HEK293 (cell line): ENCODE measurements around the gene JHY.

ENCODE experiments used
- CTCF ChIA-PET: fragments of 350-600 bp; formaldehyde crosslinking; extraction: SDS; loops from one replicate; lab custom pipeline; 2021; ENCODE audit warnings: antibody characterized with exemption; lab: Yijun Ruan, JAX
- POLR2A ChIA-PET: fragments of 300-600 bp; formaldehyde crosslinking; extraction: SDS; loops from one replicate; lab custom pipeline; 2020; ENCODE audit warnings: antibody characterized with exemption, inconsistent platforms; lab: Yijun Ruan, JAX
- H3K27ac ChIP-seq: fragments of 200-500 bp; sonication (Bioruptor generic); 2 replicates; pipeline ENCODE4 v1.5.1; 2014; ENCODE audit warnings: low read depth, low read length, control low read depth, inconsistent platforms; ENCODE audit errors: extremely low read depth
- H3K36me3 ChIP-seq, 2 experiments: fragments of 200-500 bp in 1 of 2; sonication (Bioruptor generic) in 1 of 2; 1 replicate in 1 of 2; 2 replicates in 1 of 2; pipeline ENCODE4 v1.5.1; 2014 to 2017; ENCODE audit warnings: inconsistent platforms in 2 of 2, low read length in 2 of 2; ENCODE audit not compliant: control insufficient read depth in 2 of 2, insufficient read depth in 1 of 2
- H3K4me1 ChIP-seq: fragments of 200-500 bp; sonication (Bioruptor generic); 2 replicates; pipeline ENCODE4 v1.5.1; 2014; ENCODE audit warnings: mild to moderate bottlenecking, low read length, inconsistent platforms; ENCODE audit not compliant: control insufficient read depth, insufficient read depth
- H3K4me3 ChIP-seq: 2 replicates; pipeline ENCODE4 v1.5.1; 2011; ENCODE audit warnings: low read depth, mild to moderate bottlenecking, control low read depth, low read length, moderate library complexity
- H3K9me3 ChIP-seq: fragments of 200-500 bp; sonication (Bioruptor generic); 2 replicates; pipeline ENCODE4 v1.5.1; 2014; ENCODE audit warnings: low read depth, low read length, inconsistent platforms; ENCODE audit not compliant: control insufficient read depth, insufficient read depth
- BCL6B ChIP-seq: fragments of 450-650 bp; formaldehyde crosslinking; IDR thresholded peaks from 2 replicates; pipeline ENCODE4 v1.5.1; 2017; ENCODE audit warnings: missing biosample characterization, missing genetic modification characterization
- HOXD13 ChIP-seq: sonication (generic); formaldehyde crosslinking; IDR thresholded peaks from 2 replicates; pipeline ENCODE4 v1.8.0; 2022; ENCODE audit warnings: missing genetic modification reagents, borderline replicate concordance
- IKZF3 ChIP-seq: fragments of 450-650 bp; IDR thresholded peaks from 2 replicates; pipeline ENCODE4 v1.5.0; 2018; ENCODE audit warnings: missing biosample characterization, mild to moderate bottlenecking, missing genetic modification characterization, moderate library complexity
- SP2 ChIP-seq: fragments of 450-650 bp; formaldehyde crosslinking; IDR thresholded peaks from 2 replicates; pipeline ENCODE4 v1.5.1; 2016; ENCODE audit warnings: missing biosample characterization, missing genetic modification characterization
- YY1 ChIP-seq: fragments of 450-650 bp; formaldehyde crosslinking; IDR thresholded peaks from 2 replicates; pipeline ENCODE4 v1.5.1; 2018; ENCODE audit warnings: missing biosample characterization, missing genetic modification characterization
- ZBTB21 ChIP-seq: fragments of 450-650 bp; formaldehyde crosslinking; IDR thresholded peaks from 2 replicates; pipeline ENCODE4 v1.5.1; 2017; ENCODE audit warnings: missing biosample characterization, missing genetic modification characterization
- ZBTB6 ChIP-seq: fragments of 450-650 bp; formaldehyde crosslinking; IDR thresholded peaks from 2 replicates; pipeline ENCODE4 v1.5.1; 2017; ENCODE audit warnings: missing biosample characterization, missing genetic modification characterization
- ZFP69B ChIP-seq: fragments of 450-650 bp; formaldehyde crosslinking; IDR thresholded peaks from 2 replicates; pipeline ENCODE4 v1.5.1; 2016; ENCODE audit warnings: missing biosample characterization, missing genetic modification characterization
- ZNF10 ChIP-seq: fragments of 450-650 bp; formaldehyde crosslinking; IDR thresholded peaks from 2 replicates; pipeline ENCODE4 v1.5.1; 2017; ENCODE audit warnings: missing biosample characterization, missing genetic modification characterization
- ZNF114 ChIP-seq: fragments of 450-650 bp; formaldehyde crosslinking; IDR thresholded peaks from 2 replicates; pipeline ENCODE4 v1.5.0; 2017; ENCODE audit warnings: missing biosample characterization, missing genetic modification characterization
- ZNF174 ChIP-seq: fragments of 450-650 bp; formaldehyde crosslinking; IDR thresholded peaks from 2 replicates; pipeline ENCODE4 v1.5.0; 2017; ENCODE audit warnings: missing biosample characterization, mild to moderate bottlenecking, missing genetic modification characterization
- ZNF223 ChIP-seq: fragments of 450-650 bp; formaldehyde crosslinking; IDR thresholded peaks from 2 replicates; pipeline ENCODE4 v1.5.1; 2016; ENCODE audit warnings: missing biosample characterization, missing genetic modification characterization
- ZNF302 ChIP-seq: fragments of 450-650 bp; formaldehyde crosslinking; IDR thresholded peaks from 2 replicates; pipeline ENCODE4 v1.5.1; 2016; ENCODE audit warnings: missing biosample characterization, missing genetic modification characterization, low read depth
- ZNF311 ChIP-seq: fragments of 450-650 bp; formaldehyde crosslinking; IDR thresholded peaks from 2 replicates; pipeline ENCODE4 v1.5.1; 2017; ENCODE audit warnings: missing biosample characterization, missing genetic modification characterization, borderline replicate concordance
- ZNF394 ChIP-seq: fragments of 450-650 bp; formaldehyde crosslinking; IDR thresholded peaks from 2 replicates; pipeline ENCODE4 v1.5.1; 2016; ENCODE audit warnings: missing biosample characterization, missing genetic modification characterization, mild to moderate bottlenecking, moderate library complexity, borderline replicate concordance
- ZNF423 ChIP-seq: fragments of 450-650 bp; formaldehyde crosslinking; IDR thresholded peaks from 2 replicates; pipeline ENCODE4 v1.5.1; 2016; ENCODE audit warnings: missing biosample characterization, missing genetic modification characterization
- ZNF529 ChIP-seq: fragments of 450-650 bp; formaldehyde crosslinking; IDR thresholded peaks from 2 replicates; pipeline ENCODE4 v1.5.1; 2017; ENCODE audit warnings: missing genetic modification characterization, missing biosample characterization; ENCODE audit not compliant: insufficient replicate concordance
- ZNF555 ChIP-seq: fragments of 450-650 bp; formaldehyde crosslinking; conservative IDR thresholded peaks from 2 replicates; pipeline ENCODE4 v1.5.1; 2017; ENCODE audit warnings: missing biosample characterization, mild to moderate bottlenecking, missing genetic modification characterization, inconsistent platforms
- ZNF664 ChIP-seq: fragments of 450-650 bp; formaldehyde crosslinking; IDR thresholded peaks from 2 replicates; pipeline ENCODE4 v1.5.1; 2016; ENCODE audit warnings: missing biosample characterization, missing genetic modification characterization
- ZNF830 ChIP-seq: fragments of 450-650 bp; IDR thresholded peaks from 2 replicates; pipeline ENCODE4 v1.5.0; 2018; ENCODE audit warnings: missing biosample characterization, missing genetic modification characterization, low read depth, mild to moderate bottlenecking, moderate library complexity
- ZNF843 ChIP-seq: fragments of 450-650 bp; formaldehyde crosslinking; IDR thresholded peaks from 2 replicates; pipeline ENCODE4 v1.5.1; 2016; ENCODE audit warnings: missing biosample characterization, missing genetic modification characterization
- ZSCAN30 ChIP-seq: fragments of 450-650 bp; IDR thresholded peaks from 2 replicates; pipeline ENCODE4 v1.5.1; 2018; ENCODE audit warnings: missing biosample characterization, mild to moderate bottlenecking, missing genetic modification characterization, moderate library complexity
- TF ChIP-seq, protein P1 (sequence below): fragments of 450-650 bp; formaldehyde crosslinking; IDR thresholded peaks from 2 replicates; pipeline ENCODE4 v1.5.1; 2016; ENCODE audit warnings: missing biosample characterization, missing genetic modification characterization
- TF ChIP-seq, protein P2 (sequence below): sonication (generic); formaldehyde crosslinking; IDR thresholded peaks from 2 replicates; pipeline ENCODE4 v1.8.1; 2022; ENCODE audit warnings: mild to moderate bottlenecking, moderate library complexity, missing genetic modification reagents

Gene JHY

GRCh38 chr11:122938557-122938956, 56.0 kb downstream of the JHY start:
- CTCF ChIA-PET = no interaction called here
- H3K36me3 ChIP-seq = no peaks in the 10 kb centered on the region
- TF ChIP-seq IKZF3 (tag by site-specific recombination) (no peak), ZSCAN30 (tag by site-specific recombination) (no peak)
- no peaks in the 10 kb centered on the region for H3K9me3 ChIP-seq
- no peak overlapping the region for H3K27ac ChIP-seq
- no peak overlapping the region for H3K4me3 ChIP-seq
- POLR2A ChIA-PET = no interaction called here
- H3K4me1 ChIP-seq = no peaks in the 10 kb centered on the region

DNA sequence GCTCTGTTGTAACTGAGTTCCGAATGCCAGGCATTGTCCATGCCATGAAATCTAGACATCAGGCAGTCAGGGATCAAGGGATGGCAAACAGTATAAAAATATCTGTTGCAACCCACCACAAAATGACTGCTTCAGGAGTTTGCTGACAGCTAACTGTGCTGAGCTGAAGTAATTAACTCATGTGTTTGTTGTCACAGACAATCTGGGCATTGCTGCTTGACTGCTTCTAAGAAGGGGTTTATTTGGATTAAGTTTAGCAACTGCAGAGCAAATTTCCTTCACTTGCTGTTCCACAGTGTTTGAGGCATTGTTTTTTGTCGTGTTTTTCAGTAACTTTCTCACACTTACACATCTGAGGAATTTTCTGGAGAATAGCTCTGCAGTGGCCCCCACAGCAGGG, 68.7 kb downstream of the JHY start:
- no peak overlapping the region for H3K4me3 ChIP-seq
- ChIA-PET POLR2A (no interaction called here), CTCF (interaction anchor here (0.9 to 1.1 kb wide), 2 partner anchors 8 to 87 kb away, joined by 3 to 5 read pairs; no protein-coding TSS in a partner anchor)
- no peaks in the 10 kb centered on the region for H3K4me1 ChIP-seq
- H3K9me3 ChIP-seq = no peaks in the 10 kb centered on the region
- TF ChIP-seq ZBTB6 (tag by site-specific recombination) = no peak
- TF ChIP-seq ZNF311 = no peak
- no peak for TF ChIP-seq ZNF394 (tag by site-specific recombination)
- no peak for TF ChIP-seq HOXD13 (CRISPR knock-in tag)
- TF ChIP-seq ZNF664 (tag by site-specific recombination) = no peak
- TF ChIP-seq ZNF529 (tag by site-specific recombination) = no peak
- no peak for TF ChIP-seq ZBTB21 (tag by site-specific recombination)
- TF ChIP-seq ZFP69B (tag by site-specific recombination) = no peak
- no peak for TF ChIP-seq ZNF10 (tag by site-specific recombination)
- no peak for TF ChIP-seq ZNF302 (tag by site-specific recombination)
- no peak for TF ChIP-seq ZNF843 (tag by site-specific recombination)
- TF ChIP-seq ZNF830 (tag by site-specific recombination) = no peak
- no peak for TF ChIP-seq ZNF555 (tag by site-specific recombination)
- TF ChIP-seq ZNF423 = no peak
- no peak for TF ChIP-seq ZNF223
- TF ChIP-seq, protein P1, sequence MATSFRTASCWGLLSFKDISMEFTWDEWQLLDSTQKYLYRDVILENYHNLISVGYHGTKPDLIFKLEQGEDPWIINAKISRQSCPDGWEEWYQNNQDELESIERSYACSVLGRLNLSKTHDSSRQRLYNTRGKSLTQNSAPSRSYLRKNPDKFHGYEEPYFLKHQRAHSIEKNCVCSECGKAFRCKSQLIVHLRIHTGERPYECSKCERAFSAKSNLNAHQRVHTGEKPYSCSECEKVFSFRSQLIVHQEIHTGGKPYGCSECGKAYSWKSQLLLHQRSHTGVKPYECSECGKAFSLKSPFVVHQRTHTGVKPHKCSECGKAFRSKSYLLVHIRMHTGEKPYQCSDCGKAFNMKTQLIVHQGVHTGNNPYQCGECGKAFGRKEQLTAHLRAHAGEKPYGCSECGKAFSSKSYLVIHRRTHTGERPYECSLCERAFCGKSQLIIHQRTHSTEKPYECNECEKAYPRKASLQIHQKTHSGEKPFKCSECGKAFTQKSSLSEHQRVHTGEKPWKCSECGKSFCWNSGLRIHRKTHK (tag by site-specific recombination) = no peak
- no peak for TF ChIP-seq ZNF114 (tag by site-specific recombination)
- no peak overlapping the region for H3K27ac ChIP-seq
- H3K36me3 ChIP-seq = peaks cover 0 to 3% of the 10 kb centered on the region in 2 experiments; a peak in 1 of 3 replicates

- Histone ChIP-seq H3K36me3 (no peaks in the 10 kb centered on the region), H3K4me3 (no peak overlapping the region), H3K9me3 (no peaks in the 10 kb centered on the region), H3K4me1 (no peaks in the 10 kb centered on the region), H3K27ac (no peak overlapping the region)
- CTCF ChIA-PET = interaction anchor here (0.7 kb wide), 1 partner anchor 51 kb away, joined by 3 read pairs; no protein-coding TSS in a partner anchor
- TF ChIP-seq YY1 (tag by site-specific recombination) (no peak), BCL6B (tag by site-specific recombination) (no peak), ZNF174 (no peak), SP2 (no peak)
- TF ChIP-seq, protein P2, sequence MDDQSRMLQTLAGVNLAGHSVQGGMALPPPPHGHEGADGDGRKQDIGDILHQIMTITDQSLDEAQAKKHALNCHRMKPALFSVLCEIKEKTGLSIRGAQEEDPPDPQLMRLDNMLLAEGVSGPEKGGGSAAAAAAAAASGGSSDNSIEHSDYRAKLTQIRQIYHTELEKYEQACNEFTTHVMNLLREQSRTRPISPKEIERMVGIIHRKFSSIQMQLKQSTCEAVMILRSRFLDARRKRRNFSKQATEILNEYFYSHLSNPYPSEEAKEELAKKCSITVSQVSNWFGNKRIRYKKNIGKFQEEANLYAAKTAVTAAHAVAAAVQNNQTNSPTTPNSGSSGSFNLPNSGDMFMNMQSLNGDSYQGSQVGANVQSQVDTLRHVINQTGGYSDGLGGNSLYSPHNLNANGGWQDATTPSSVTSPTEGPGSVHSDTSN (CRISPR knock-in tag) = no peak
- POLR2A ChIA-PET = no interaction called here
These were observed 71.9 kb downstream of the JHY start for GRCh38 chr11:122954455-122954854.
